ENCODE measurements around the gene ZSCAN25.

ZSCAN25 gene

DNA sequence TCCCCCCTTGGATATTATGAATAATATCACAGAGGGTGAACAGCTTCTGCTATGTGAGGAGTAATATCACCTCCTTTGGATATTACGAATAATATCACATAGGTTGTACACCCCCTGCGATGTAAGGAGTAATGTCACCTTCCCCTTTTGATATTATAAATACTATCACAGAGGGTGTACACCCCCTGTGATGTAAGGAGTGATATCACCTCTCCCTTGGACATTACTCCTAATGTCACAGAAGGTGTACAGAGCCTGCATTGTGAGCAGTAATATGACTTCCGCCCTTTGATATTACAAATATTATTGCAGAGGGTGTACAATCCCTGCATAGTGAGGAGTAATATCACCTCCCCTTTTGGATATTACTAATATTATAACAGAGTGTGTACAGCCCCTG lies 27.9 kb upstream of the ZSCAN25 start:
- TF ChIP-seq, protein P1, sequence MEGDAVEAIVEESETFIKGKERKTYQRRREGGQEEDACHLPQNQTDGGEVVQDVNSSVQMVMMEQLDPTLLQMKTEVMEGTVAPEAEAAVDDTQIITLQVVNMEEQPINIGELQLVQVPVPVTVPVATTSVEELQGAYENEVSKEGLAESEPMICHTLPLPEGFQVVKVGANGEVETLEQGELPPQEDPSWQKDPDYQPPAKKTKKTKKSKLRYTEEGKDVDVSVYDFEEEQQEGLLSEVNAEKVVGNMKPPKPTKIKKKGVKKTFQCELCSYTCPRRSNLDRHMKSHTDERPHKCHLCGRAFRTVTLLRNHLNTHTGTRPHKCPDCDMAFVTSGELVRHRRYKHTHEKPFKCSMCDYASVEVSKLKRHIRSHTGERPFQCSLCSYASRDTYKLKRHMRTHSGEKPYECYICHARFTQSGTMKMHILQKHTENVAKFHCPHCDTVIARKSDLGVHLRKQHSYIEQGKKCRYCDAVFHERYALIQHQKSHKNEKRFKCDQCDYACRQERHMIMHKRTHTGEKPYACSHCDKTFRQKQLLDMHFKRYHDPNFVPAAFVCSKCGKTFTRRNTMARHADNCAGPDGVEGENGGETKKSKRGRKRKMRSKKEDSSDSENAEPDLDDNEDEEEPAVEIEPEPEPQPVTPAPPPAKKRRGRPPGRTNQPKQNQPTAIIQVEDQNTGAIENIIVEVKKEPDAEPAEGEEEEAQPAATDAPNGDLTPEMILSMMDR (conservative IDR thresholded peaks at IDR 0.05) = no peak
- no peak overlapping the region for H3K27ac ChIP-seq

DNA sequence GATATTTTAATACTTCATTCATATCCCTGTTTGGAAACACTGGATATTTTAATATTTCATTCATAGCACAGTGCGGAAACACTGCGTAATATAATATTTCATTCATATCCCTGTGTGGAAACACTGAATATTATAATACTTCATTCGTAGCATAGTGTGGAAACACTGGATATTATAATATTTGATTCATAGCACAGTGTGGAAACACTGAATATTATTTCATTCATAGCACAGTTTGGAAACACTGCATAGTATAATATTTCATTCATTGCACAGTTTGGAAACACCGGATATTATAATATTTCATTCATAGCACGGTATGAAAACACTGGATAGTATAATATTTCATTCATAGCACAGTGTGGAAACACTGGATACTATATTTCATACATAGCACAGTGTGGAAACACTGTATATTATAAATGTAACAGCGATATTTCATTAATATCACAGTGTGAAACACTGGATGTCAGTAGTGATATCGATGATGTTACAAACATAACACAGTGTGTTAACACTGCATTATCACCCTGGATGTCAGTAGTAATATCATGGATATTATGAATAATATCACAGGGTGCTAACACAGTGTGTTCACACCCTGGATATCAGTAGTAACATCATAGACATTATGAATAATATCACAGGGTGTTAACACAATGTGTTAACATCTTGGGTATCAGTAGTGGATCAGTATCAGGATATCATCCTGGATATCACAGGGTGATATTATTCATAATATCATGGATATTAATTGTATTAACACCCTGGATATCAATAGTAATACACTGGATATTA lies 21.6 kb upstream of the ZSCAN25 start:
- TF ChIP-seq, protein P1 (conservative IDR thresholded peaks at IDR 0.05) = no peak

DNA sequence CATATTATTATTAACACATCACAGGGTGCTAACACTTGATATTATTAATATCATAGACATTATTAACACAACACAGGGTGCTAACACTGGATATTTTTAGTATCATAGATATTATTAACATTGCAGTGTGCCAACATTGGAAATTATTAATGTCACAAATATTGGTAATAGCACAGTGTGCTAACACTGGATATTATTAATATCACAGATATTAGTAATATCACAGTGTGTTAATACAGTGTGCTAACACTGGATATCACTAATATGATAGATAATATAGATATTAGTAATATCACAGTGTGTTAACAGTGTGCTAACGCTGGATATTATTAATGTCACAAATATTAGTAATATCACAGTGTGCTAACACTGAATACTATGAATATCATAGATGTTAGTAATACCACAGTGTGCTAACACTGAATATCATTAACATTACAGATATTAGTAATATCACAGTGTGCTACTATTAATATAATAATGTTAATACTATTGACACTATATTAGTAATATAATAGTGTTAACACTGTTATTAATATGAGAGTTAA lies 20.3 kb upstream of the ZSCAN25 start:
- TF ChIP-seq, protein P1 (conservative IDR thresholded peaks at IDR 0.05) = no peak

More for the DNA sequence above, 21.6 kb upstream of the ZSCAN25 start:
- no peak overlapping the region for H3K27ac ChIP-seq

DNA sequence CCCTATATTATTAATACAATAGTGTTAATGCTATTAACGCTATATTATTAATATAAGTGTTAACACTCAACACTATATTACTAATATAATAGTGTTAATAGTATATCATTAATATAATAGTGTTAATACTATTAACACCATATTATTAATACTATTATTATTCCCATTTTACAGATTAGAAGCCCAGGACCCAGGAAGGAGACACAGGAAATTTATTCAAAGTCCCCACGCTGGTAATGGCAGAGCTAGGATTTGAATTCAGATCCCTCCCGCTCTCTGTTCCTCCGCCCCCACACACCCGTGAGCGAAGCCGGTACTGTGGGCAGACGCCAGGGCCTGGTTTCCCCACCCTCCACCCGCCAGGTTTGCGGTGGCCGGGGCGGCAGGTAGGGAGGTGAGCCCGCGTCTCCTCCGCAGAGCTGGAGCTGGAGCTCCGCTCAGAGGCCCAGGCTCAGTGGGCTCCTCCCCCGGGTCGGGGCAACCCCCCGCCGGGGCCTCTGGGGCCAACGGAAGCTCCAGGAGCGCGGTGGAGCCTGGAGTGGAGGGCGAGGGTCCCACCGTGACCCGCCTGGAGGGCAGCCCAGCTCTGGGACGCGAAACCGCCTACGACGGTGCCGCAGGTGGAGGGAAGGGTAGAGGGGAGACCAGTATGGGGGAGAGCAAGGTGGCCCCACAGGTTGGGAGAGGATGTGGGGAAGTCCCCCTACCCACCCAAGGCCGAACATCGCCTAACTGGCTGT lies 18.8 kb upstream of the ZSCAN25 start, which contains the start of gene TMEM225B:
TMEM225B (plus strand) TSS at position 506 of the 740 bp plus-strand sequence. CDS start 6,122 bp downstream, outside the sequence.
- no peak within 1 kb of the TSS for H3K27ac ChIP-seq
- TF ChIP-seq, protein P1 (conservative IDR thresholded peaks at IDR 0.05) = no peak

More for the DNA sequence above, 20.3 kb upstream of the ZSCAN25 start:
- H3K27ac ChIP-seq = no peak overlapping the region

DNA sequence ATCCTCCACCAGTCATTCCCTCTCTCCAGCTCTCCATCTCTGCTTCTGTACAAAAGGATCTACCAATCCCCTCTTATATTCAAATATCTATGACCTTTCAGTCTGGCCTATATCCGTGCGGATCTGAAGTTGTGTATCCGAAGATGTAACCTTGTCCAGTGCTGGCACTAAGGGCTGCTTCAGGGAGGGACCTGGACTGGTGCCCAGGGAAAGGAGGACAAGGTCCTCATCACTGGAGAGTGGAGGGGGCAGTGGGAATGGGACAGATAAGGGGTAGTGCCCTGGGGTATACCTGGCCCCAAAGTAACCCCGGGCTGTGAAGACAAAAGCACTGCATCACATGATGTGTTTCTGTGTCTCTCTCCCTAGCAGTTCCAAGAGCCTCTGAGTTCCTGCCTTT lies 16.9 kb upstream of the ZSCAN25 start:
- no peak overlapping the region for H3K27ac ChIP-seq
- TF ChIP-seq, protein P1 (conservative IDR thresholded peaks at IDR 0.05) = no peak

DNA sequence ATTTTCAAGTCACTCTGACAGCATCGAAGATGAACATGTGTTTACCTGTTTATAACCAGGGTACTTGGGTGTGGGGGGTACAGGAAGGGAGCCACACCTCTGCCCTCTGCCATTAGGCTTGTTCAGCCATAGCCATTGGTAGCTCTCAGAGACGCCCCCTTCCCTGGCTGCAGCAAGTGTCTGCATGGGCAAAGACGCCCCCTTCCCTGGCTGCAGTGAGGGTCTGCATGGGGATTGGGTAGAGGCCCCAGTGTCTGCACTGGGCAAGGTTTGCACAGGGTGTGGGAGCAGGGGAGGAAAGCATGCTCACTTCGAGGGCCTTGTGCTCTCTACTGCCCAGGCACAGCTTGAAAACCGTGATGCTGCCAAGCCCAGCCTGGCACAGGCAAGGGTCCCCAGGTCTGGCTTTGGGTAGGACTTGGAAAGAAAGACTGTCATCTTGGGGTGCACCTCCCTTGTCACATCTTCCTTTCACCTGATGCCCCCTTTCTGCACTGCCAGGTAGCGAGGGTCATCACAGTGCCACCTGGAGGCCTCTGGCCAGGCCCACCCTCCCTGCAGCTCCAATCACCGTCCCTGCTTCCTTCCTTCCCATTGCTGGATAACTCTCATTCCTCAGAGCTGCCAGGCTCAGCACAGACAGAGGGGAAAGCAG lies 15.0 kb upstream of the ZSCAN25 start:
- no peak overlapping the region for H3K27ac ChIP-seq

More for the DNA sequence above, 15.0 kb upstream of the ZSCAN25 start:
- TF ChIP-seq, protein P1 (conservative IDR thresholded peaks at IDR 0.05) = no peak
